GM12878 (cell line): ENCODE measurements around the gene ALG6.
A peak's percentile ranks its signal among the peaks of the same experiment; 100 is the strongest.

ENCODE experiments used
- EP300 ChIP-seq, 2 experiments: fragments of 150-350 bp in 1 of 2; IDR thresholded peaks; 2 replicates each; pipeline ENCODE4 v1.6.1; 2011 to 2012; ENCODE audit warnings: low read depth in 2 of 2, low read length in 2 of 2, borderline replicate concordance in 1 of 2, improper control_type of control experiment in 1 of 2, inconsistent platforms in 1 of 2; ENCODE audit not compliant: control insufficient read depth in 1 of 2
- GABPA ChIP-seq: IDR thresholded peaks from 2 replicates; pipeline ENCODE4 v1.6.1; 2014; ENCODE audit warnings: antibody characterized with exemption, low read depth, mild to moderate bottlenecking, inconsistent platforms
- KDM1A ChIP-seq: fragments of 200-600 bp; sonication (generic); IDR thresholded peaks from 2 replicates; pipeline ENCODE4 v1.6.1; 2016; ENCODE audit warnings: borderline replicate concordance
- MTA3 ChIP-seq: IDR thresholded peaks from 2 replicates; pipeline ENCODE4 v1.6.1; 2012; ENCODE audit warnings: low read length, inconsistent platforms, borderline replicate concordance
- NFYB ChIP-seq: IDR thresholded peaks from 2 replicates; pipeline ENCODE4 v1.6.1; 2011; ENCODE audit warnings: low read depth, mild to moderate bottlenecking, low read length, improper control_type of control experiment, moderate library complexity; ENCODE audit not compliant: insufficient read depth
- NRF1 ChIP-seq: conservative IDR thresholded peaks from 2 replicates; pipeline ENCODE4 v1.6.1; 2011; ENCODE audit warnings: mild to moderate bottlenecking, low read depth, low read length, improper control_type of control experiment
- POLR2A ChIP-seq: IDR thresholded peaks from 2 replicates; pipeline ENCODE4 v1.6.1; 2011; ENCODE audit warnings: low read depth, mild to moderate bottlenecking, low read length
- TARDBP ChIP-seq: IDR thresholded peaks from 2 replicates; pipeline ENCODE4 v1.6.1; 2016; ENCODE audit warnings: borderline replicate concordance
- YY1 ChIP-seq: IDR thresholded peaks from 2 replicates; pipeline ENCODE4 v1.6.1; 2011; ENCODE audit warnings: low read depth, mild to moderate bottlenecking, low read length
- ZBTB40 ChIP-seq: fragments of 450-650 bp; IDR thresholded peaks from 2 replicates; pipeline ENCODE4 v1.6.1; 2016; ENCODE audit warnings: mild to moderate bottlenecking, moderate library complexity, borderline replicate concordance
- ZNF217 ChIP-seq: fragments of 450-650 bp; IDR thresholded peaks from 2 replicates; pipeline ENCODE4 v1.6.1; 2017; ENCODE audit warnings: antibody characterized with exemption, mild to moderate bottlenecking
- ZNF274 ChIP-seq: IDR thresholded peaks from one replicate; pipeline ENCODE4 v1.8.0; 2011; ENCODE audit not compliant: insufficient read length, insufficient read depth
- TF ChIP-seq, protein P1 (sequence below), 3 experiments: IDR thresholded peaks in 2 of 3; conservative IDR thresholded peaks in 1 of 3; 2 replicates each; pipeline ENCODE4 v1.5.1; 2011; ENCODE audit warnings: low read depth in 3 of 3, low read length in 3 of 3, mild to moderate bottlenecking in 3 of 3, control low read depth in 2 of 3, moderate library complexity in 2 of 3, inconsistent platforms in 1 of 3, mixed read lengths in 1 of 3; ENCODE audit not compliant: control insufficient read depth in 2 of 3, insufficient read depth in 1 of 3; ENCODE audit errors: extremely low read depth in 1 of 3

DNA sequence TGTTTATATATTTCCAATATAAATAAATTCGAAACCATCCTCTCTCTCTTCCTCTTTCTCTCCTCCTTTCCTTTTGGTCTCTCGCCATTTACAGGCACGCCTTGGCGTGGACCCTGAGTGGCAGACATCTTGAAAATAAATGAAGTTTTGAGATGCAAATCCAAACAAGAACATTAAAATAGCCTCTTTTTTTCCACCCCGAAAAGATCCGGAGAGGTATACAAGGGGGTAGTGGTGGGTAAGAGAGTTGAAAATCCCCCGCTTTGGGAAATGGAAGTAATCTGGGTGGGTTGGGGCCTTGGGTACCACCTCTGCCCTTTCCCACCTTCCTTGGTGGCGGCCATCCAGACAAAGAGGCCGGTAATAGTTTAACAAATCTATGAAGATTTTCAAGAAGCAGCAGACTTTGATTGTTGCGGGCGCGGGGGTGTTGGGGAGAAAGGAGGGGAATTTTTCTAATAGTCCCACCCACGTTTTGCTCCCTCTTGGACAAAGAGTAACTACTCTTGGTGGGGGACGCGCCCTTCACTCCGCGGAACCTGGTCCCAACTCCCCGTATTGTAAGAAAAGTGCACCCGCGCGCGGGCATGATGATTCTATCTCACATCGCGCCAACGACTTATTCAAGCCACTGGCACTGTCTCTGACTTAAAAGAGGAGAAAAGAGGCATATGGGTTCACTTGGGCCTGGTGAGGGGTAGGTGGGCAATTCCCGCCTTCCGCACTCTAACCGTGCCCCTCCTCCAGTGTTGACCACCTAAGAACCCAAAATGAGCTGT, 49.0 kb upstream of the ALG6 start:
- TF ChIP-seq NRF1 (no peak), ZBTB40 (no peak), TARDBP (no peak), MTA3 (no peak), POLR2A (no peak), ZNF274 (no peak), KDM1A (no peak), EP300 (IDR thresholded peaks at IDR 0.05; ENCODE audit: borderline replicate concordance in 1 of 2, control insufficient read depth in 1 of 2, low read depth in 2 of 2, low read length in 2 of 2) (no peak), ZNF217 (no peak), YY1 (0 out of 2 replicates have a peak, but pooled peaks have one; percentile 21), NFYB (no peak), GABPA (no peak)
- TF ChIP-seq, protein P1, sequence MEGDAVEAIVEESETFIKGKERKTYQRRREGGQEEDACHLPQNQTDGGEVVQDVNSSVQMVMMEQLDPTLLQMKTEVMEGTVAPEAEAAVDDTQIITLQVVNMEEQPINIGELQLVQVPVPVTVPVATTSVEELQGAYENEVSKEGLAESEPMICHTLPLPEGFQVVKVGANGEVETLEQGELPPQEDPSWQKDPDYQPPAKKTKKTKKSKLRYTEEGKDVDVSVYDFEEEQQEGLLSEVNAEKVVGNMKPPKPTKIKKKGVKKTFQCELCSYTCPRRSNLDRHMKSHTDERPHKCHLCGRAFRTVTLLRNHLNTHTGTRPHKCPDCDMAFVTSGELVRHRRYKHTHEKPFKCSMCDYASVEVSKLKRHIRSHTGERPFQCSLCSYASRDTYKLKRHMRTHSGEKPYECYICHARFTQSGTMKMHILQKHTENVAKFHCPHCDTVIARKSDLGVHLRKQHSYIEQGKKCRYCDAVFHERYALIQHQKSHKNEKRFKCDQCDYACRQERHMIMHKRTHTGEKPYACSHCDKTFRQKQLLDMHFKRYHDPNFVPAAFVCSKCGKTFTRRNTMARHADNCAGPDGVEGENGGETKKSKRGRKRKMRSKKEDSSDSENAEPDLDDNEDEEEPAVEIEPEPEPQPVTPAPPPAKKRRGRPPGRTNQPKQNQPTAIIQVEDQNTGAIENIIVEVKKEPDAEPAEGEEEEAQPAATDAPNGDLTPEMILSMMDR (IDR thresholded peaks at IDR 0.05 in 2 of 3, conservative IDR thresholded peaks at IDR 0.05 in 1 of 3; ENCODE audit: control insufficient read depth in 2 of 3, extremely low read depth in 1 of 3, insufficient read depth in 1 of 3, low read depth in 3 of 3, low read length in 3 of 3): no peak
